ENCODE data around the gene NXPE3.

The NXPE3 gene

DNA sequence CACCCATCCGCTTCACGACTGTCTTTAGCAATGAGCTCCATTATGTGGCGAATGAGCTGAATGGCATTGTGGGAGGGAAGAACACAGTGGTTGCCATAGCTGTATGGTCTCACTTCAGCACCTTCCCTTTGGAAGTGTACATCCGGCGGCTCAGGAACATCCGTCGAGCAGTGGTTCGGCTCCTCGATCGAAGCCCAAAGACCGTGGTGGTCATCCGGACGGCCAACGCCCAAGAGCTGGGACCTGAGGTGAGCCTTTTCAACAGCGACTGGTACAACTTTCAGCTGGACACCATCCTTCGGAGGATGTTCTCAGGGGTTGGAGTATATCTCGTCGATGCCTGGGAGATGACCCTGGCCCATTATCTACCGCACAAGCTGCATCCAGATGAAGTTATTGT lies 42.5 kb downstream of the NXPE3 start:
- Histone ChIP-seq H3F3A (ENCODE audit: insufficient read depth, low read length) (peaks cover 16% of the 10 kb centered on the region), H3K9me3 (replicated peaks; ENCODE audit: insufficient read depth, low read length) (no peaks in the 10 kb centered on the region), H2AFZ (ENCODE audit: low read length) (no peak overlapping the region), H3K4me3 (ENCODE audit: low read length) (no peak overlapping the region), H3K9me2 (replicated peaks; ENCODE audit: insufficient read depth, low read length) (no peaks in the 10 kb centered on the region), H4K20me1 (ENCODE audit: insufficient read depth, low read length) (peaks cover 4% of the 10 kb centered on the region), H3K27ac (ENCODE audit: low read length) (no peak overlapping the region), H3K27me3 (replicated peaks; ENCODE audit: insufficient read depth, low read length) (no peaks in the 10 kb centered on the region), H3K79me2 (ENCODE audit: low read length) (peaks cover 85% of the 10 kb centered on the region), H3K36me3 (replicated peaks; ENCODE audit: insufficient read depth, low read length) (peaks cover 15% of the 10 kb centered on the region), H3K4me2 (ENCODE audit: low read depth, low read length) (no peak overlapping the region), H3K9ac (ENCODE audit: low read length) (no peak overlapping the region), H3K4me1 (ENCODE audit: low read length) (peaks cover 10% of the 10 kb centered on the region)
- TF ChIP-seq EZH2 (optimal IDR thresholded peaks at IDR 0.05; ENCODE audit: low read depth, low read length) = no peak
- TF ChIP-seq, protein P1, sequence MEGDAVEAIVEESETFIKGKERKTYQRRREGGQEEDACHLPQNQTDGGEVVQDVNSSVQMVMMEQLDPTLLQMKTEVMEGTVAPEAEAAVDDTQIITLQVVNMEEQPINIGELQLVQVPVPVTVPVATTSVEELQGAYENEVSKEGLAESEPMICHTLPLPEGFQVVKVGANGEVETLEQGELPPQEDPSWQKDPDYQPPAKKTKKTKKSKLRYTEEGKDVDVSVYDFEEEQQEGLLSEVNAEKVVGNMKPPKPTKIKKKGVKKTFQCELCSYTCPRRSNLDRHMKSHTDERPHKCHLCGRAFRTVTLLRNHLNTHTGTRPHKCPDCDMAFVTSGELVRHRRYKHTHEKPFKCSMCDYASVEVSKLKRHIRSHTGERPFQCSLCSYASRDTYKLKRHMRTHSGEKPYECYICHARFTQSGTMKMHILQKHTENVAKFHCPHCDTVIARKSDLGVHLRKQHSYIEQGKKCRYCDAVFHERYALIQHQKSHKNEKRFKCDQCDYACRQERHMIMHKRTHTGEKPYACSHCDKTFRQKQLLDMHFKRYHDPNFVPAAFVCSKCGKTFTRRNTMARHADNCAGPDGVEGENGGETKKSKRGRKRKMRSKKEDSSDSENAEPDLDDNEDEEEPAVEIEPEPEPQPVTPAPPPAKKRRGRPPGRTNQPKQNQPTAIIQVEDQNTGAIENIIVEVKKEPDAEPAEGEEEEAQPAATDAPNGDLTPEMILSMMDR (IDR thresholded peaks at IDR 0.05; ENCODE audit: low read length) = no peak
- TF ChIP-seq EZH2phosphoT487 (IDR thresholded peaks at IDR 0.05; ENCODE audit: low read length) = no peak
- no peak for DNase-seq

DNA sequence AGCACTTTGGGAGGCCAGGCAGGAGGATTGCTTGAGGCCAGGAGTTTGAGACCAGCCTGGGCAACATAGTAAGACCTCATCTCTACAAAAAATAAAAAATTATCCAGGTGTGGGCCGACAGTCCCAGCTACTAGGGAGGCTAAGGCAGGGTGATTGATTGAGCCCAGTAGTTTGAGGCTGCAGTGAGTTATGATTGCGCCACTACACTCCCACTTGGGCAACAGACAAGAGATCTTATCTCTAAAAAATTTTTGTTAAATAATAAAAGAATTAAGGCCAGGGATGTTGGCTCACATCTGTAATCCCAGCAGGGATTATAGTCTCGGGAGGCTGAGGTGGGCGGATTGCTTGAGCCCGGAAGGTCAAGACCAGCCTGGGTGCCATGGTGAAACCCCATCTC lies 44.5 kb downstream of the NXPE3 start:
- H3K9ac ChIP-seq (ENCODE audit: low read length) = no peak overlapping the region
- H3K4me1 ChIP-seq (ENCODE audit: low read length) = peaks cover 14% of the 10 kb centered on the region
- no peak overlapping the region for H3K27ac ChIP-seq (ENCODE audit: low read length)
- H3K9me3 ChIP-seq (replicated peaks; ENCODE audit: insufficient read depth, low read length) = no peaks in the 10 kb centered on the region
- peaks cover 4% of the 10 kb centered on the region for H4K20me1 ChIP-seq (ENCODE audit: insufficient read depth, low read length)
- DNase-seq = no peak
- H3K79me2 ChIP-seq (ENCODE audit: low read length) = peaks cover 71% of the 10 kb centered on the region
- no peak for TF ChIP-seq EZH2 (optimal IDR thresholded peaks at IDR 0.05; ENCODE audit: low read depth, low read length)
- TF ChIP-seq EZH2phosphoT487 (IDR thresholded peaks at IDR 0.05; ENCODE audit: low read length) = no peak
- TF ChIP-seq, protein P1 (IDR thresholded peaks at IDR 0.05; ENCODE audit: low read length) = no peak
- H3K36me3 ChIP-seq (replicated peaks; ENCODE audit: insufficient read depth, low read length) = peaks cover 12% of the 10 kb centered on the region
- no peak overlapping the region for H3K4me2 ChIP-seq (ENCODE audit: low read depth, low read length)
- H3K27me3 ChIP-seq (replicated peaks; ENCODE audit: insufficient read depth, low read length) = no peaks in the 10 kb centered on the region
- H3F3A ChIP-seq (ENCODE audit: insufficient read depth, low read length) = peaks cover 33% of the 10 kb centered on the region
- no peaks in the 10 kb centered on the region for H3K9me2 ChIP-seq (replicated peaks; ENCODE audit: insufficient read depth, low read length)
- no peak overlapping the region for H2AFZ ChIP-seq (ENCODE audit: low read length)
- no peak overlapping the region for H3K4me3 ChIP-seq (ENCODE audit: low read length)

DNA sequence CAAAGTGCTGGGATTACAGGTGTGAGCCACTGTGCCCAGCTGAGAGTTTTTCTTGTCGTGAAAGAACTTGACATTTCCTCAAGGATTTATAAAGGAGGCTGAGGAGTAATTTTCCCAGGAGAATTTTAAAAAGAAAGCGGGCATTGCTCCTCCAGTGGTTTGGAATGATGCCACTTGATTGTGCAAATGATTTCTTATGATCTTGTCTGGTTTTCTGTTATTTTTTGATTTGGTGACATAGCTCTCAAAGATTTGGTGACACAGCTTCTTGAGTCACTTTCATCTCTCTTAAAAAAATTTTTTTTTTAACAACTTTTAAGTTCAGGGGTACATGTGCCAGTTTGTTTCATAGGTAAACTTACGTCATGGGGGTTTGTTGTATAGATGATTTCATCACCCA lies 45.7 kb downstream of the NXPE3 start:
- Histone ChIP-seq H3K27ac (ENCODE audit: low read length) (no peak overlapping the region), H3K4me2 (ENCODE audit: low read depth, low read length) (no peak overlapping the region), H3K9ac (ENCODE audit: low read length) (no peak overlapping the region), H3K4me1 (ENCODE audit: low read length) (peaks cover 25% of the 10 kb centered on the region), H3K27me3 (replicated peaks; ENCODE audit: insufficient read depth, low read length) (no peaks in the 10 kb centered on the region), H2AFZ (ENCODE audit: low read length) (no peak overlapping the region), H3K36me3 (replicated peaks; ENCODE audit: insufficient read depth, low read length) (peaks cover 12% of the 10 kb centered on the region), H4K20me1 (ENCODE audit: insufficient read depth, low read length) (peaks cover 4% of the 10 kb centered on the region), H3K9me2 (replicated peaks; ENCODE audit: insufficient read depth, low read length) (no peaks in the 10 kb centered on the region), H3K4me3 (ENCODE audit: low read length) (no peak overlapping the region), H3F3A (ENCODE audit: insufficient read depth, low read length) (peaks cover 34% of the 10 kb centered on the region), H3K9me3 (replicated peaks; ENCODE audit: insufficient read depth, low read length) (no peaks in the 10 kb centered on the region), H3K79me2 (ENCODE audit: low read length) (peaks cover 74% of the 10 kb centered on the region)
- TF ChIP-seq, protein P1 (IDR thresholded peaks at IDR 0.05; ENCODE audit: low read length) = no peak
- TF ChIP-seq EZH2 (optimal IDR thresholded peaks at IDR 0.05; ENCODE audit: low read depth, low read length) = no peak
- TF ChIP-seq EZH2phosphoT487 (IDR thresholded peaks at IDR 0.05; ENCODE audit: low read length) = no peak
- no peak for DNase-seq
